ENCODE measurements around the gene PRR7.
A peak's percentile ranks its signal among the peaks of the same experiment; 100 is the strongest.

PRR7 gene

GRCh38 chr5:177476531-177477233, 30.1 kb downstream of the PRR7 start:
- DNase-seq = peak; percentile 49
- TF ChIP-seq, protein P1, sequence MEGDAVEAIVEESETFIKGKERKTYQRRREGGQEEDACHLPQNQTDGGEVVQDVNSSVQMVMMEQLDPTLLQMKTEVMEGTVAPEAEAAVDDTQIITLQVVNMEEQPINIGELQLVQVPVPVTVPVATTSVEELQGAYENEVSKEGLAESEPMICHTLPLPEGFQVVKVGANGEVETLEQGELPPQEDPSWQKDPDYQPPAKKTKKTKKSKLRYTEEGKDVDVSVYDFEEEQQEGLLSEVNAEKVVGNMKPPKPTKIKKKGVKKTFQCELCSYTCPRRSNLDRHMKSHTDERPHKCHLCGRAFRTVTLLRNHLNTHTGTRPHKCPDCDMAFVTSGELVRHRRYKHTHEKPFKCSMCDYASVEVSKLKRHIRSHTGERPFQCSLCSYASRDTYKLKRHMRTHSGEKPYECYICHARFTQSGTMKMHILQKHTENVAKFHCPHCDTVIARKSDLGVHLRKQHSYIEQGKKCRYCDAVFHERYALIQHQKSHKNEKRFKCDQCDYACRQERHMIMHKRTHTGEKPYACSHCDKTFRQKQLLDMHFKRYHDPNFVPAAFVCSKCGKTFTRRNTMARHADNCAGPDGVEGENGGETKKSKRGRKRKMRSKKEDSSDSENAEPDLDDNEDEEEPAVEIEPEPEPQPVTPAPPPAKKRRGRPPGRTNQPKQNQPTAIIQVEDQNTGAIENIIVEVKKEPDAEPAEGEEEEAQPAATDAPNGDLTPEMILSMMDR (IDR thresholded peaks at IDR 0.05; ENCODE audit: low read depth, low read length, missing control alignments) = no peak
- in situ Hi-C loops (cut with HindIII; ENCODE audit: low pct_ligation_motif_present, low sequenced_read_pairs) = no loop called here
- H3K27me3 ChIP-seq (replicated peaks) = no peaks in the 10 kb centered on the region
- no peak overlapping the region for H3K4me3 ChIP-seq (ENCODE audit: low read depth, low read length)
- H3K36me3 ChIP-seq (replicated peaks) = peaks cover 18% of the 10 kb centered on the region
- H3K27ac ChIP-seq = no peak overlapping the region

DNA sequence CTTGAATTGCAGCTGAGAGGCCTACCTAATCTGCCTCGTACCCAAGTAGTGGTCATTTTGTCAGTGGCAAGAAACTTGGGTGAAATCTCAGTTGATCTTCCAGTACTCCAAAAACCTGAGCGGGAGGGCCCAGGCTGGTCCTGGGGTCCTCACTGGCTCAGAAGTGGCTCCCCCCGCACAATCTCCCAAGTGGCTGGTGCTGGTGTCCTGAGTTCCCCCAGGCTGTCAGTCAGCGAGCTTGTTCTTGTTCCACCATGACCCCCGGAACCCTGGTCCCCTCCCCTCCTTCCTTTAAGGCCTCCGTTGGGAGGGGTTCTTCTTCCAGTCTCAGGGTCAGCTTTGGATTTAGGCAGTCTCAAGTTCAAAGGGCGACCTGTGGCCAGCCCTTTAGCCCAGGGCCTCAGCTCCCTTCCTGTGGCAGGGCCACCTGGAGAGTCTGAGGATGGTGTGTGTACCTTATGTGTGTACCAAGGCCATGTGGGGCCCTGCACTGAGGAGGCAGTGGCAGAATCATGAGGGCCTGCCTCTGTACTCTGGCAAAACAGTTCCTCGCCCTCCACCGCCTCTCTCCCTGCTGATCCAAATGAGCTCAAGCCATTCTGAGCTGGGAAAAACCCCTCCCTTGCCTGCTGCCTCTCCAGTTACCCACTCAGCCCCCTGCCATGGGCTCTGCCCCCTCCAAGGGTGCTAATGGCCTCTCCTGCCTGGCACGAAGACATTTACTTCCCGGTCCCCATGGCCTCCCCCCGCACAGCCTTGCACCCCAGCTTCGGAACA, 31.3 kb downstream of the PRR7 start:
- H3K4me3 ChIP-seq (ENCODE audit: low read depth, low read length) = no peak overlapping the region
- in situ Hi-C loops (cut with HindIII; ENCODE audit: low pct_ligation_motif_present, low sequenced_read_pairs) = no loop called here
- H3K27ac ChIP-seq = no peak overlapping the region
- no peaks in the 10 kb centered on the region for H3K27me3 ChIP-seq (replicated peaks)
- peaks cover 25% of the 10 kb centered on the region for H3K36me3 ChIP-seq (replicated peaks)
- peak; percentile 25 for DNase-seq
- TF ChIP-seq, protein P1 (IDR thresholded peaks at IDR 0.05; ENCODE audit: low read depth, low read length, missing control alignments) = no peak

DNA sequence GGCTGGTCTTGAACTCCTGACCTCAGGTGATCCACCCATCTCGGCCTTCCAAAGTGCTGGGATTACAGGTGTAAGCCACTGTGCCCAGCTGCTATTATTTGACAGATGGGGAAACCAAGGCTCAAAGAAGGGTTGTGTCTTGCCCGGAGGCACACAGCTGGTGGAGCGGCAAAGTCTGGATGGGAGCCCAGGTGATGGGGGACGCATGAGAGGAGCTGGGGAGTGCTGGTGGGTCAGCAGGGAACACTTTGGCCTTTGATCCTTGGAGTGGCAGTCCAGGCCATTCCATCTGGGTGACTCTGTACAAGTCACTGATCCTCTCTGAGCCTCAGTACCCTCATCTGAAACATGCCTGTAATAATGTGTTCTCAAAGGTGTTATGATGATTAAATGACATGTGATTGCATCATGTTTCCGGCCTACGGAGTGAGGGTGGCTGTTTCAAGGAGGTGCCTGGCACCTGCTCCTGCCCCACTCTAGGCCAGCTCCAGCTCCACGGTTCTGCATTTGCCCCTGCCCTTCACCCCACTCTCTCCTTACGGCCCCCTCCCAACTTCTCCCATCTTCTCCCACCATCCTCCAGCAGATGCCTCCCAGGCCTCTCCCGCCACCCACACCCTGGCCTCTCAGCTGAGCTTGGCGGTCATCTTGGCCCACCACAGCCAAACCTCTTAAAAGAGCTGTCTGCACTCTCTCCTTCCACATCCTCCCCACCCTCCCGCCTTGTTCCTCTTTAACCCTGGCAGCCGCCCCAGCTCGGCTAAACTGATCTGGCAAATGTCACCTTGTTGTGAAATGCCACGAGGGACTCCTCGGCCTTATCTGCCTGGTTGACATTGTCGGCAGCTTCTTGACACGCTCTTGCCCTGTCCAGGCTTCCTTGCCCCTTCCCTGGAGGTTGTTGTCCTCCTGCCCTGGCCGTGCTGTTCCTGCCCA, 32.4 kb downstream of the PRR7 start:
- H3K27me3 ChIP-seq (replicated peaks) = no peaks in the 10 kb centered on the region
- H3K36me3 ChIP-seq (replicated peaks) = peaks cover 36% of the 10 kb centered on the region
- in situ Hi-C loops (cut with HindIII; ENCODE audit: low pct_ligation_motif_present, low sequenced_read_pairs) = no loop called here
- H3K4me3 ChIP-seq (ENCODE audit: low read depth, low read length) = no peak overlapping the region
- peak overlapping the region; percentile 17 for H3K27ac ChIP-seq
- TF ChIP-seq, protein P1 (IDR thresholded peaks at IDR 0.05; ENCODE audit: low read depth, low read length, missing control alignments) = no peak
- peak; percentile 15 for DNase-seq

DNA sequence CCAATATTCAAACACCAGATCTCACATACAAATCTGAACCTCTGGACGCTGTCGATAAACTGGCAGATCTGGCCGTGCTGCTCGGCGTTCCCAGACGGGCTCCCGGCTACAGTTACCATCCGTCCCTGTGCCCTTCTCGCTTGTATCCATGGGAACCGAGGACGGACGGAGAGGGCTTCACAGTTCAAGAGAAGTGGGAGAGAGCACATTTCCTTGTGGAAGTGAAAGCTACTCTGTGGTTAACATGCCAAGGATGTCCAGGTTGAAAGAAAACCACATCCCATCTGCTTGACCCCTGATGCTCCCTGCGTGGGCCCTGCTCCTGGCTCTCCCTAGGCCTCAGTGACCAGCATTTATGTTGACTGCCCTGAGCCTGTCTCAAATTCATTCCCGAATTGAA, 33.2 kb downstream of the PRR7 start:
- peaks cover 42% of the 10 kb centered on the region for H3K36me3 ChIP-seq (replicated peaks)
- DNase-seq = peak; percentile 24
- TF ChIP-seq, protein P1 (IDR thresholded peaks at IDR 0.05; ENCODE audit: low read depth, low read length, missing control alignments) = no peak

DNA sequence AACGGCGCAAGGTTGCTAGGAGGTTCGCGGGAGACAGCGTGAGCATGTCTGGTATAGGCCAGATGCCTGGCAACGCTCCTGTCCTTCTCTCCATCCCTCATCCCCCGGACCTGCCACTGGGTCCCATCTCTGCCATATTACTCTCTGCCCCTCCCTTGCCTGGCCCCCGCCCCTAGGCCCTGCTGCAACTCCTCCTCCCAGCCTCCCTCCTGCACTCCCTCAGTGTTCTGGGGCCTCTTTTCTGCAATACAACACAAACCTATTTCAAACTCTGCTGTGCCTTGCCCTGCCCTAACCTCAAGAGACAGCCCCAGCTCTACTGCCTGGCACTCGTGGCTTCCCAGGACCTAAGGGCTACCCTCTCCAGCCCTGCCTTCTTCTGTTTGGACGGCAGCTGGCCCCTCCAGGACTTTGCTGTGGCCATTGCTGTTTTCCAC, 35.8 kb downstream of the PRR7 start:
- TF ChIP-seq, protein P1 (IDR thresholded peaks at IDR 0.05; ENCODE audit: low read depth, low read length, missing control alignments) = no peak
- H3K4me3 ChIP-seq (ENCODE audit: low read depth, low read length) = no peak overlapping the region
- no peak for DNase-seq
- in situ Hi-C loops (cut with HindIII; ENCODE audit: low pct_ligation_motif_present, low sequenced_read_pairs) = no loop called here
- H3K27me3 ChIP-seq (replicated peaks) = no peaks in the 10 kb centered on the region
- H3K27ac ChIP-seq = no peak overlapping the region
- H3K36me3 ChIP-seq (replicated peaks) = peaks cover 68% of the 10 kb centered on the region

More for the DNA sequence above, 33.2 kb downstream of the PRR7 start:
- H3K27ac ChIP-seq = no peak overlapping the region
- in situ Hi-C loops (cut with HindIII; ENCODE audit: low pct_ligation_motif_present, low sequenced_read_pairs) = no loop called here
- H3K4me3 ChIP-seq (ENCODE audit: low read depth, low read length) = no peak overlapping the region
- H3K27me3 ChIP-seq (replicated peaks) = no peaks in the 10 kb centered on the region

Data from brain microvascular endothelial cell (primary cell).